GM23338 (cell line): ENCODE results near the gene FLT3. TPM values are rescaled to one million over a fixed set of nuclear protein-coding genes. Genes with fewer than 3 reads are reported as not detected.
A peak's percentile ranks its signal among the peaks of the same experiment; 100 is the strongest.
"Not testable (repeated sequence)": the region's sequence is repeated elsewhere in the genome, so short reads cannot be mapped to it uniquely, and the experiment has no call there.

Experiments
- ATAC-seq: fragments of 200-7000 bp; cut with Tn5 transposase; 3 replicates; pipeline ENCODE4 v1.9.1; 2020
- DNase-seq: peaks from one replicate; pipeline ENCODE4 v3.0.0-alpha.2; 2015; ENCODE audit warnings: low spot score
- H2AFZ ChIP-seq: fragments of 200-600 bp; sonication (generic); 2 replicates; pipeline ENCODE4 v1.8.0; 2016; ENCODE audit warnings: antibody characterized with exemption, mild to moderate bottlenecking, moderate library complexity
- H3F3A ChIP-seq: fragments of 200-600 bp; sonication (generic); replicated peaks from 2 replicates; pipeline ENCODE4 v1.8.0; 2017; ENCODE audit warnings: antibody characterized with exemption, mixed run types, low read depth
- H3K27ac ChIP-seq: fragments of 200-600 bp; sonication (generic); 2 replicates; pipeline ENCODE4 v1.6.1; 2016; ENCODE audit warnings: low read depth
- H3K27me3 ChIP-seq: fragments of 200-600 bp; sonication (generic); 2 replicates; pipeline ENCODE4 v1.8.0; 2016; ENCODE audit warnings: mild to moderate bottlenecking, mixed run types, moderate library complexity; ENCODE audit not compliant: insufficient read depth
- H3K36me3 ChIP-seq: fragments of 200-600 bp; sonication (generic); 2 replicates; pipeline ENCODE4 v1.8.0; 2016; ENCODE audit warnings: mild to moderate bottlenecking; ENCODE audit not compliant: insufficient read depth
- H3K4me1 ChIP-seq: fragments of 200-600 bp; sonication (generic); 2 replicates; pipeline ENCODE4 v1.8.0; 2016; ENCODE audit warnings: mild to moderate bottlenecking, moderate library complexity; ENCODE audit not compliant: insufficient read depth
- H3K4me2 ChIP-seq: fragments of 200-600 bp; sonication (generic); 2 replicates; pipeline ENCODE4 v1.7.1; 2017; ENCODE audit warnings: mixed run types
- H3K4me3 ChIP-seq: fragments of 200-600 bp; sonication (generic); 2 replicates; pipeline ENCODE4 v1.6.1; 2016; ENCODE audit warnings: mixed run types
- H3K79me2 ChIP-seq: fragments of 200-600 bp; sonication (generic); replicated peaks from 2 replicates; pipeline ENCODE4 v1.8.0; 2017; ENCODE audit warnings: mild to moderate bottlenecking; ENCODE audit not compliant: insufficient read depth
- H3K9me2 ChIP-seq: fragments of 200-600 bp; sonication (generic); 2 replicates; pipeline ENCODE4 v1.8.0; 2017; ENCODE audit not compliant: insufficient read depth
- H4K20me1 ChIP-seq: fragments of 200-600 bp; sonication (generic); replicated peaks from 2 replicates; pipeline ENCODE4 v1.8.0; 2017; ENCODE audit warnings: mild to moderate bottlenecking; ENCODE audit not compliant: insufficient read depth
- H3K27ac Mint-ChIP-seq: 2 replicates; pipeline ENCODE4 v1.8.0; 2020; ENCODE audit warnings: inconsistent platforms, mild to moderate bottlenecking, moderate library complexity, mixed read lengths
- H3K27me3 Mint-ChIP-seq: 3 replicates; pipeline ENCODE4 v1.8.0; 2022; ENCODE audit warnings: low read depth, mild to moderate bottlenecking, moderate library complexity, mixed read lengths, inconsistent platforms; ENCODE audit not compliant: insufficient read depth, poor library complexity
- H3K36me3 Mint-ChIP-seq: 3 replicates; pipeline ENCODE4 v1.8.0; 2021; ENCODE audit warnings: low read depth, mild to moderate bottlenecking, inconsistent platforms, moderate library complexity, mixed read lengths
- H3K4me1 Mint-ChIP-seq: 3 replicates; pipeline ENCODE4 v1.8.0; 2020; ENCODE audit warnings: mild to moderate bottlenecking, inconsistent platforms, mixed read lengths
- H3K4me3 Mint-ChIP-seq: 3 replicates; pipeline ENCODE4 v1.8.0; 2021; ENCODE audit warnings: moderate library complexity, mild to moderate bottlenecking, inconsistent platforms, mixed read lengths
- H3K9me3 Mint-ChIP-seq: 3 replicates; pipeline ENCODE4 v1.8.0; 2020; ENCODE audit warnings: moderate library complexity, mild to moderate bottlenecking, inconsistent platforms, mixed read lengths
- CREB1 ChIP-seq: fragments of 250-450 bp; sonication (Bioruptor Pico); IDR thresholded peaks from 2 replicates; pipeline ENCODE4 v1.5.0; 2020; ENCODE audit warnings: low read depth, mild to moderate bottlenecking, moderate library complexity
- EZH2 ChIP-seq: fragments of 200-600 bp; sonication (generic); IDR thresholded peaks from one replicate; pipeline ENCODE4 v1.8.0; 2017; ENCODE audit warnings: antibody characterized with exemption, mild to moderate bottlenecking, low read depth; ENCODE audit not compliant: unreplicated experiment
- EZH2phosphoT487 ChIP-seq: fragments of 200-600 bp; sonication (generic); IDR thresholded peaks from one replicate; pipeline ENCODE4 v1.8.1; 2018; ENCODE audit warnings: antibody characterized with exemption; ENCODE audit not compliant: unreplicated experiment
- NANOG ChIP-seq: IDR thresholded peaks from 2 replicates; pipeline ENCODE4 v1.6.1; 2016; ENCODE audit warnings: antibody characterized with exemption, borderline replicate concordance
- STAT1 ChIP-seq: IDR thresholded peaks from one replicate; pipeline ENCODE4 v1.6.1; 2016; ENCODE audit warnings: antibody characterized with exemption; ENCODE audit not compliant: unreplicated experiment
- ZNF114 ChIP-seq: fragments of 250-450 bp; sonication (Bioruptor Pico); IDR thresholded peaks from 2 replicates; pipeline ENCODE4 v1.5.0; 2020; ENCODE audit warnings: mild to moderate bottlenecking, moderate library complexity
- ZNF331 ChIP-seq: fragments of 250-450 bp; sonication (Bioruptor Pico); IDR thresholded peaks from 2 replicates; pipeline ENCODE4 v1.5.0; 2020; ENCODE audit warnings: low read depth, mild to moderate bottlenecking, moderate library complexity
- ZNF462 ChIP-seq: fragments of 250-450 bp; sonication (Bioruptor Pico); IDR thresholded peaks from 2 replicates; pipeline ENCODE4 v1.5.0; 2020; ENCODE audit warnings: mild to moderate bottlenecking, moderate library complexity
- polyA plus RNA-seq: library from polyadenylated mRNA; unstranded; fragments of >200 nt; fragmentation: Nextera tagmentation; extraction: Ambion mirVana; gene quantifications from 2 replicates; pipeline ENCODE4 v1.2.1, GENCODE V29; 2016
- total RNA-seq: library from RNA; depleted of rRNA; stranded (reverse); fragments of >200 nt; shearing (Covaris generic); gene quantifications from 2 replicates; pipeline ENCODE4 v1.2.3, GENCODE V29; 2014
- TF ChIP-seq, protein P1 (sequence below): IDR thresholded peaks from 2 replicates; pipeline ENCODE4 v1.6.1; 2016; ENCODE audit warnings: antibody characterized with exemption

Gene FLT3
- total and polyA plus RNA-seq, 2 experiments from 2014 or later: 0.17 to 0.44 TPM

GRCh38 chr13:28077820-28078219 is 22.6 kb downstream of the FLT3 start:
- not testable (repeated sequence) for ATAC-seq, H3K9me3 Mint-ChIP-seq, H3K4me1 ChIP-seq, H3K4me2 ChIP-seq, H3K79me2 ChIP-seq, H3K36me3 Mint-ChIP-seq, H3K4me3 ChIP-seq, H3K27me3 Mint-ChIP-seq, H3K27ac ChIP-seq, H3F3A ChIP-seq, H3K36me3 ChIP-seq, H3K9me2 ChIP-seq, H3K27me3 ChIP-seq, H3K4me3 Mint-ChIP-seq, DNase-seq, H4K20me1 ChIP-seq
- H2AFZ ChIP-seq: peak overlapping the region; percentile 89
- Mint-ChIP-seq H3K27ac (peak overlapping the region; percentile 53; the same call in 1 of the 2 replicates), H3K4me1 (peaks cover 12% of the 10 kb centered on the region)

DNA sequence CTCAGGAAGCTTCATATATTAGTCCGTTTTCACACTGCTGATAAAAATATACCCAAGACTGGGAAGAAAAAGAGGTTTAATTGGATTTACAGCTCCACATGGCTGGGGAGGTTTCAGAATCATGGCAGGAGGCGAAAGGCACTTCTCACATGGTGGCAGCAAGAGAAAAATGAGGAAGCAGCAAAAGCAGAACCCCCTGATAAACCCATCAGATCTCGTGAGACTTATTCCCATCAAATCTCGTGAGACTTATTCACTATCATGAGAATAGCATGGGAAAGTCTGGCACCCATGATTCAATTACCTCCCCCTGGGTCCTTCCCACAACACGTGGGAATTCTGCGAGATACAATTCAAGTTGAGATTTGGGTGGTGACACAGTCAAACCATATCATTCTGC is 23.1 kb downstream of the FLT3 start:
- H3F3A ChIP-seq: no peaks in the 10 kb centered on the region
- H3K36me3 ChIP-seq: no peaks in the 10 kb centered on the region
- no peaks in the 10 kb centered on the region for H3K79me2 ChIP-seq
- no peaks in the 10 kb centered on the region for H3K4me1 ChIP-seq
- Mint-ChIP-seq H3K9me3 (peaks cover 3% of the 10 kb centered on the region; the same call in 1 of the 3 replicates), H3K27me3 (peaks cover 2% of the 10 kb centered on the region), H3K27ac (peak overlapping the region; percentile 53; the same call in 1 of the 2 replicates), H3K36me3 (no peaks in the 10 kb centered on the region; the same call in 2 of the 3 replicates), H3K4me1 (peaks cover 12% of the 10 kb centered on the region), H3K4me3 (no peak overlapping the region)
- H3K4me2 ChIP-seq: no peak overlapping the region
- H3K4me3 ChIP-seq: no peak overlapping the region
- no peaks in the 10 kb centered on the region for H3K9me2 ChIP-seq
- H4K20me1 ChIP-seq: no peaks in the 10 kb centered on the region
- H3K27me3 ChIP-seq: no peaks in the 10 kb centered on the region
- H2AFZ ChIP-seq: peak overlapping the region; percentile 89
- DNase-seq (no peak), ATAC-seq (no peak)
- TF ChIP-seq CREB1 (CRISPR knock-in tag): no peak
- H3K27ac ChIP-seq: no peak overlapping the region

DNA sequence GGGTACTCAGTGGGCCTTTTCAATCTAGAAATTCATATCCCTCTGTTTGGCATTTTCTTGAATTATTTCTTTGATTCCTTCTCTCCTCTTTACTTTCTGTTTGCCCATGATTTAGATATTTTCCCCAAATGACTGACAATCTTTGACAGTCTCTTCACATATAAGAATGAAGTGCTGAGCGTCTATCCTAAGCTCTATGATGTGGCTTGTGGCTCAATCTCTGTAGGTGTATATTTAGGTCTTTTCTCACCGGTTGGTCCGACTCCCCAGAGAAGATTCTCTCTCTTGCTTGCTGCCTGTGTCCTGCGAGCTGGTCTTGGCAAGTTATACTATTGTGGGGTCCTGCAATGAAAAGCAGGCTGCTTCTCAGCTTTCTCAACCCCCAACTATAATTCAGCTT is 29.0 kb downstream of the FLT3 start:
- Histone ChIP-seq H3K9me2 (no peaks in the 10 kb centered on the region), H3K4me3 (no peak overlapping the region), H3K27me3 (no peaks in the 10 kb centered on the region), H3K4me2 (no peak overlapping the region), H3K79me2 (no peaks in the 10 kb centered on the region), H3K36me3 (no peaks in the 10 kb centered on the region), H3K27ac (no peak overlapping the region), H4K20me1 (no peaks in the 10 kb centered on the region), H3K4me1 (no peaks in the 10 kb centered on the region), H3F3A (no peaks in the 10 kb centered on the region), H2AFZ (no peak overlapping the region)
- ATAC-seq (no peak), DNase-seq (no peak)
- no peaks in the 10 kb centered on the region for H3K9me3 Mint-ChIP-seq
- H3K27ac Mint-ChIP-seq: no peak overlapping the region
- peaks cover 2% of the 10 kb centered on the region for H3K27me3 Mint-ChIP-seq
- H3K4me3 Mint-ChIP-seq: no peak overlapping the region
- no peaks in the 10 kb centered on the region for H3K36me3 Mint-ChIP-seq
- H3K4me1 Mint-ChIP-seq: no peaks in the 10 kb centered on the region
- TF ChIP-seq ZNF462 (CRISPR knock-in tag): no peak
- TF ChIP-seq NANOG: no peak
- TF ChIP-seq EZH2: no peak
- no peak for TF ChIP-seq EZH2phosphoT487
- TF ChIP-seq ZNF331 (CRISPR knock-in tag): no peak
- no peak for TF ChIP-seq STAT1
- TF ChIP-seq ZNF114: no peak
- no peak for TF ChIP-seq CREB1 (CRISPR knock-in tag)
- TF ChIP-seq, protein P1, sequence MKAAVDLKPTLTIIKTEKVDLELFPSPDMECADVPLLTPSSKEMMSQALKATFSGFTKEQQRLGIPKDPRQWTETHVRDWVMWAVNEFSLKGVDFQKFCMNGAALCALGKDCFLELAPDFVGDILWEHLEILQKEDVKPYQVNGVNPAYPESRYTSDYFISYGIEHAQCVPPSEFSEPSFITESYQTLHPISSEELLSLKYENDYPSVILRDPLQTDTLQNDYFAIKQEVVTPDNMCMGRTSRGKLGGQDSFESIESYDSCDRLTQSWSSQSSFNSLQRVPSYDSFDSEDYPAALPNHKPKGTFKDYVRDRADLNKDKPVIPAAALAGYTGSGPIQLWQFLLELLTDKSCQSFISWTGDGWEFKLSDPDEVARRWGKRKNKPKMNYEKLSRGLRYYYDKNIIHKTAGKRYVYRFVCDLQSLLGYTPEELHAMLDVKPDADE: no peak
